22Rv1 (cell line): ENCODE results near the gene SMAD6.

Experiments used
- ZFX ChIP-seq: fragments of 450-650 bp; IDR thresholded peaks from 2 replicates; pipeline ENCODE4 v1.6.1; 2017; ENCODE audit warnings: antibody characterized with exemption, borderline replicate concordance
- TF ChIP-seq, protein P1 (sequence below): fragments of 450-650 bp; IDR thresholded peaks from 2 replicates; pipeline ENCODE4 v1.5.1; 2017; ENCODE audit warnings: mild to moderate bottlenecking

DNA sequence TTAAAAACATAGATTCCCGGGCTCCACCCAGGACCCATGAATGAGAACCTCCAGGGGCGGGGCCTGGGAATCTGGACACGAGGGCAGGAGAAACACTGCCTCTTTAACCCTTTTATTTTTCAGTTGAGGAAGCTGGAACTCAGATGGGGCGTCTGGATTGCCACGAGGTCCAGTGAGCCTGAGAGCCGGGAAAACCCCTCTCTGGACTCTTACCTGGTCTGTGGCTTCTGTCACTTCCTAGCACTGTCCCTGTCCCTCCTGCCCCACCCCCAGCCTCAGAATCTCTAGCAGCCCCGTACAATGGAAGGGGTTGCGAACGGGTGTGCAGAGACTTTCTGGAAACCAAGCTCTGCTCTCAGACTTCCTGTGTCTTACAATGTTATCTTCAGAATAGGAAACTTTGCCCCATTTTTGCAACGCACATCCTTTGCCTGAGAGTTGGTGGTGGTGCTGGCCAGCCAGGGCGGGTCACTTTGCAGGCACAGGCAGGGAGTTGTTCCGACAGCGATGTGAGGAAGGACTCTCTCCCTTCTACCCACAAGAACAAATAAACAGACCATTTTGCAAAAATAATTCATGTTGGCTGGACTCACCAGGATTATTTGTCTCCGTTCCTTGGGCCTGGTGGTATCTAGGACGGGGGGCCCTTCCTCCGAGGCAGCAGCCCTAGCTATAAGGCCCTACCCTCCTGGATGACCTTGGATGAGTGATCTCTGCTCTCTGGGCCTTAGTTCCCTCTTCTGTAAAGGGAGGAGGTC lies 59.1 kb downstream of the SMAD6 start:
- TF ChIP-seq, protein P1, sequence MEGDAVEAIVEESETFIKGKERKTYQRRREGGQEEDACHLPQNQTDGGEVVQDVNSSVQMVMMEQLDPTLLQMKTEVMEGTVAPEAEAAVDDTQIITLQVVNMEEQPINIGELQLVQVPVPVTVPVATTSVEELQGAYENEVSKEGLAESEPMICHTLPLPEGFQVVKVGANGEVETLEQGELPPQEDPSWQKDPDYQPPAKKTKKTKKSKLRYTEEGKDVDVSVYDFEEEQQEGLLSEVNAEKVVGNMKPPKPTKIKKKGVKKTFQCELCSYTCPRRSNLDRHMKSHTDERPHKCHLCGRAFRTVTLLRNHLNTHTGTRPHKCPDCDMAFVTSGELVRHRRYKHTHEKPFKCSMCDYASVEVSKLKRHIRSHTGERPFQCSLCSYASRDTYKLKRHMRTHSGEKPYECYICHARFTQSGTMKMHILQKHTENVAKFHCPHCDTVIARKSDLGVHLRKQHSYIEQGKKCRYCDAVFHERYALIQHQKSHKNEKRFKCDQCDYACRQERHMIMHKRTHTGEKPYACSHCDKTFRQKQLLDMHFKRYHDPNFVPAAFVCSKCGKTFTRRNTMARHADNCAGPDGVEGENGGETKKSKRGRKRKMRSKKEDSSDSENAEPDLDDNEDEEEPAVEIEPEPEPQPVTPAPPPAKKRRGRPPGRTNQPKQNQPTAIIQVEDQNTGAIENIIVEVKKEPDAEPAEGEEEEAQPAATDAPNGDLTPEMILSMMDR, result no peak
- no peak for TF ChIP-seq ZFX
